ENCODE results near the gene STK39.

DNA sequence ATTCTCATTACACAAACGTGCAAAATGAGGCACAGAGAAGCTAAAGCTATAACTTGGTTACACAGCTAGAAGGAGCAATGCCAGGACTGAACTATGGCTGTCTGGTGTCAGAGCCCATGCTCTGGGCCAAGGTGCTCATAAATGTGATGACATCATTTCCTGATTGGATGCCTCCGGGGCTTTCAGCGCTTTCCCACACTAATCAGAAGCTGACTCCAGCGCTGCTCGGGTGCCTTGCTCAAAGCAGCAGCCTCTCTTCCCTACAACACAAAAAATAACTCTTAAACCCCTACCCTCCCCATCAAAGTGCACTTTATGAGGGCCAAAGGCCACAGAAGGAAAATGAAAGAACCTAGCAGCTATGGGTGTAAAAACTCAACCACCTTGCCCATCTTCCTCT, 90.7 kb downstream of the STK39 start:
- no peak for TF ChIP-seq CTCF (IDR thresholded peaks at IDR 0.05; ENCODE audit: low read depth, low read length, poor library complexity, severe bottlenecking)
- TF ChIP-seq EZH2phosphoT487 (IDR thresholded peaks at IDR 0.05; ENCODE audit: borderline replicate concordance, low read length): no peak
